Putamen (tissue), 1 donor: ENCODE results near the gene PRND.
A peak's percentile ranks its signal among the peaks of the same experiment; 100 is the strongest.
"Not testable (repeated sequence)": the region's sequence is repeated elsewhere in the genome, so short reads cannot be mapped to it uniquely, and the experiment has no call there.

ENCODE experiments used
- DNase-seq: peaks from one replicate; pipeline ENCODE4 v3.0.0-alpha.2; 2016; ENCODE audit warnings: low spot score

The PRND gene

GRCh38 chr20:4708856-4709255 is 12.9 kb upstream of the PRND start:
- DNase-seq: no peak

GRCh38 chr20:4709261-4710105 is 12.2 kb upstream of the PRND start:
- no peak for DNase-seq

- no peak for DNase-seq
These were observed 11.6 kb upstream of the PRND start for GRCh38 chr20:4710106-4710475.

- no peak for DNase-seq
These were observed 10.2 kb upstream of the PRND start for GRCh38 chr20:4711511-4711910.

GRCh38 chr20:4713401-4713800 is 8.3 kb upstream of the PRND start:
- no peak for DNase-seq

- DNase-seq: no peak
These were observed 6.9 kb upstream of the PRND start for GRCh38 chr20:4714818-4715217.

GRCh38 chr20:4717816-4718570 is 3.7 kb upstream of the PRND start:
- peak; percentile 48 for DNase-seq

- DNase-seq: no peak
These were observed 2.5 kb upstream of the PRND start for GRCh38 chr20:4719190-4719589.

- peak; percentile 84 for DNase-seq
These were observed 1.4 kb upstream of the PRND start for GRCh38 chr20:4720041-4720976.

- no peak for DNase-seq
These were observed 746 bp upstream of the PRND start for GRCh38 chr20:4720977-4721349.

GRCh38 chr20:4722571-4722970 is 862 bp downstream of the PRND start:
- no peak for DNase-seq

- no peak for DNase-seq
These were observed 1.3 kb downstream of the PRND start for GRCh38 chr20:4722993-4723392.

GRCh38 chr20:4723553-4723952 is 1.8 kb downstream of the PRND start:
- not testable (repeated sequence) for DNase-seq

GRCh38 chr20:4724459-4725262 is 3.0 kb downstream of the PRND start:
- DNase-seq: no peak

GRCh38 chr20:4725263-4725550 is 3.5 kb downstream of the PRND start:
- no peak for DNase-seq

- DNase-seq: no peak
These were observed 5.1 kb downstream of the PRND start for GRCh38 chr20:4726710-4727397.

GRCh38 chr20:4728120-4728760 is 6.5 kb downstream of the PRND start:
- no peak for DNase-seq

- no peak for DNase-seq
These were observed 7.6 kb downstream of the PRND start for GRCh38 chr20:4729265-4729664.

GRCh38 chr20:4730780-4731179 is 9.1 kb downstream of the PRND start:
- DNase-seq: no peak

GRCh38 chr20:4736875-4737274 is 15.2 kb downstream of the PRND start:
- no peak for DNase-seq
